OCI-LY7 (cell line): ENCODE results near the gene NOD1. TPM values are rescaled to one million over a fixed set of nuclear protein-coding genes. Genes with fewer than 3 reads are reported as not detected.

ENCODE experiments used
- BruUV-seq: library from RNA; stranded (reverse); fragments of 400-500 nt; replicated peaks from 2 replicates; lab custom pipeline; 2021; lab: Mats Ljungman, UMichigan
- CTCF ChIA-PET: fragments of 300-600 bp; sonication (Branson Sonifier 250); formaldehyde crosslinking; loops from one replicate; lab custom pipeline; 2022; ENCODE audit warnings: antibody characterized with exemption; ENCODE audit not compliant: unreplicated experiment; lab: Charles Lee
- POLR2A ChIA-PET: fragments of 300-600 bp; sonication (Branson Sonifier 250); formaldehyde crosslinking; loops from one replicate; lab custom pipeline; 2022; ENCODE audit warnings: antibody characterized with exemption; lab: Charles Lee
- DNase-seq: peaks from one replicate; pipeline ENCODE4 v3.0.0-alpha.2; 2015; ENCODE audit warnings: low spot score
- H2AFZ ChIP-seq: fragments of 200-600 bp; sonication (generic), shearing (Covaris generic); 2 replicates; pipeline ENCODE4 v1.6.1; 2014; ENCODE audit warnings: mild to moderate bottlenecking, antibody characterized with exemption, low read length, moderate library complexity
- H3K27ac ChIP-seq: fragments of 200-600 bp; sonication (generic); 2 replicates; pipeline ENCODE4 v1.5.1; 2014; ENCODE audit warnings: mixed run types, low read depth, mild to moderate bottlenecking, moderate library complexity, low read length, inconsistent platforms; ENCODE audit not compliant: poor library complexity, severe bottlenecking
- H3K36me3 ChIP-seq: fragments of 200-600 bp; sonication (generic); 2 replicates; pipeline ENCODE4 v1.6.1; 2014; ENCODE audit warnings: mild to moderate bottlenecking, antibody characterized with exemption, low read length, moderate library complexity, mixed read lengths; ENCODE audit not compliant: insufficient read depth
- H3K4me1 ChIP-seq: fragments of 200-600 bp; sonication (generic); 2 replicates; pipeline ENCODE4 v1.5.1; 2014; ENCODE audit warnings: mild to moderate bottlenecking, low read length; ENCODE audit not compliant: insufficient read depth, poor library complexity, severe bottlenecking
- H3K4me2 ChIP-seq: fragments of 200-600 bp; sonication (generic); 2 replicates; pipeline ENCODE4 v1.6.1; 2014; ENCODE audit warnings: mild to moderate bottlenecking, low read length
- H3K4me3 ChIP-seq: fragments of 200-600 bp; sonication (generic); 2 replicates; pipeline ENCODE4 v1.5.1; 2014; ENCODE audit warnings: mild to moderate bottlenecking, low read depth, low read length; ENCODE audit not compliant: poor library complexity, severe bottlenecking
- H3K79me2 ChIP-seq: fragments of 200-600 bp; sonication (generic); 2 replicates; pipeline ENCODE4 v1.6.1; 2016; ENCODE audit warnings: low read depth, mild to moderate bottlenecking, low read length, moderate library complexity, mixed read lengths; ENCODE audit not compliant: insufficient read depth
- H3K9me2 ChIP-seq: fragments of 200-600 bp; sonication (generic); 2 replicates; pipeline ENCODE4 v1.6.1; 2016; ENCODE audit warnings: mild to moderate bottlenecking, low read length, mixed read lengths; ENCODE audit not compliant: insufficient read depth
- H3K9me3 ChIP-seq: fragments of 200-600 bp; sonication (generic); 2 replicates; pipeline ENCODE4 v1.6.1; 2014; ENCODE audit warnings: mild to moderate bottlenecking, mixed run types, low read length, mixed read lengths
- H4K20me1 ChIP-seq: fragments of 200-600 bp; sonication (generic); 2 replicates; pipeline ENCODE4 v1.6.1; 2014; ENCODE audit warnings: mild to moderate bottlenecking, antibody characterized with exemption, low read length, moderate library complexity, mixed read lengths; ENCODE audit not compliant: insufficient read depth
- CTCF ChIP-seq: fragments of 200-600 bp; sonication (generic); conservative IDR thresholded peaks from 2 replicates; pipeline ENCODE4 v1.5.1; 2014; ENCODE audit warnings: mild to moderate bottlenecking, antibody characterized with exemption, low read length, moderate library complexity, mixed read lengths
- EZH2phosphoT487 ChIP-seq: fragments of 200-600 bp; sonication (generic); IDR thresholded peaks from 2 replicates; pipeline ENCODE4 v1.6.1; 2018; ENCODE audit warnings: low read depth, borderline replicate concordance, mild to moderate bottlenecking, mixed run types, antibody characterized with exemption, low read length, moderate library complexity, mixed read lengths
- intact Hi-C: fragments of 100-400 bp; cut with micrococcal nuclease; formaldehyde crosslinking; loops from one replicate; pipeline ENCODE4 v1.10.0; 2022; ENCODE audit not compliant: unreplicated experiment
- total RNA-seq, 2 experiments: library from RNA; depleted of rRNA in 1 of 2; stranded (reverse); fragments of >200 nt in 1 of 2; shearing (Covaris generic) in 1 of 2; gene quantifications; 2 replicates each; pipeline ENCODE4 v1.2.3, GENCODE V29; 2014 to 2022

Gene NOD1
- total RNA-seq, 2 experiments from 2014 or later: 8.4 to 10.3 TPM

DNA sequence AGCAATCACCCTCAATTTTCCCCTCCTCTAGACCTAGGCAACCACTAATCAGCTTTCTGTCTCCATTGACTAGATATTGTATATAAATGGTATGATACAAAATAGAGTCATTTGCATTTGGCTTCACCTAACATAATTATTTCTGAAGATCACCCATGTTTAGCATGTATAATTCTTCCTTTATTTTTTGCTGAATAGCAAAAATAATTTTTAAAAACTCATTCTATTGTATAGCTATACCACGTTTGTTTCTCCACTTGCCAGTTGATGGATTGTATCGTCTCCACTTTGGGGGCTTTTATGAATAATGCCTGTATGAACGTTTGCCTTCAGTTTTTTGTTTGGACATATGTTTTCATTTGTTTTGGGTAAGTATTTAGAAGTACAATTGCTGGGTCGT is 98.8 kb downstream of the NOD1 start:
- Histone ChIP-seq H3K27ac (no peak overlapping the region), H3K9me2 (no peaks in the 10 kb centered on the region), H3K9me3 (no peaks in the 10 kb centered on the region), H3K4me3 (no peak overlapping the region), H3K4me2 (no peak overlapping the region), H4K20me1 (no peaks in the 10 kb centered on the region), H3K4me1 (no peaks in the 10 kb centered on the region), H2AFZ (no peak overlapping the region), H3K79me2 (no peaks in the 10 kb centered on the region), H3K36me3 (no peaks in the 10 kb centered on the region)
- DNase-seq: no peak
- ChIA-PET POLR2A (interaction anchor here (0.7 to 2.0 kb wide), 3 partner anchors 17 to 266 kb away, joined by 3 to 5 read pairs (median 3); no protein-coding TSS in a partner anchor), CTCF (no interaction called here)
- TF ChIP-seq CTCF: no peak
- no peak for TF ChIP-seq EZH2phosphoT487
- intact Hi-C loops: no loop called here
- no TSS peak for BruUV-seq

DNA sequence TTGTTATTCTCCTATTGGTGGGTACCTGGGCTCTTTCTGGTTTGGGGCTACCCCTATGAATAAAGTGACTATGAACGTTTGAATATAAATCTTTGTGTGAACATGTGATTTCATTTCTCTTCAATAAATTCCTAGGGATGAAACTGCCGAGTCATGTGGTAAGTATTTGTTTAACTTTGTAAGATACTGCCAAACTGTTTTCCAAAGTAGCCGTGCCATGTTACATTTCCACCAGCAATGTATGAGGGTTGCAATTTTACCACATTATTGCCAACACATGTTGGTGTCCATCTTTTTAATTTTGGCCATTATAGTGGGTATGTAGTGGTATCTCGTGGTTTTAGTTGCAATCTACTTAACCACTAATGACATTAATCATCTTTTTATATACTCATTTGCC is 99.5 kb downstream of the NOD1 start:
- Histone ChIP-seq H3K79me2 (no peaks in the 10 kb centered on the region), H3K36me3 (no peaks in the 10 kb centered on the region), H3K4me2 (no peak overlapping the region), H3K27ac (no peak overlapping the region), H3K4me1 (no peaks in the 10 kb centered on the region), H3K9me2 (no peaks in the 10 kb centered on the region), H3K9me3 (no peaks in the 10 kb centered on the region), H3K4me3 (no peak overlapping the region), H2AFZ (no peak overlapping the region), H4K20me1 (no peaks in the 10 kb centered on the region)
- BruUV-seq: no TSS peak
- TF ChIP-seq CTCF (no peak), EZH2phosphoT487 (no peak)
- DNase-seq: no peak
- POLR2A ChIA-PET: interaction anchor here (2.0 kb wide), 1 partner anchor 17 kb away, joined by 5 read pairs; no protein-coding TSS in a partner anchor
- intact Hi-C loops: no loop called here
- CTCF ChIA-PET: no interaction called here

DNA sequence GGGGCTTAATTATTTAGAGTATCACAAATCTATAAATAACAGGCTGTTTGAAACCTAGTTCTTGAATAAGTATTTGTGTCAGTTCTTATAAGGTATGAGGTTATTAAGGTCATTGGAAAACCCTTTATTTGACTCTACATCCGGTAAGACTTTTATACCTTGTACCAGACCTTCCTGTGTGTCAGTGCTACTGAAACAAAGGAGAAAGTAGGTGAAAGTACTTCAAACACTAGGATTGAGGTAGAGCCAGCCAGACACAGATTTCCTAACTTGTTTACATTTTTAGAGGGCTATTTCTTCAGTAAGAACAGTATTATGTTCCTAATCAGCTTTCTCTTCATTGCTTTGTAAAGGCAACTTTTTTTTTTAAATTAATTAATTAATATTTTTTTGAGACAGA is 100.3 kb downstream of the NOD1 start:
- no peak overlapping the region for H3K4me2 ChIP-seq
- intact Hi-C loops: no loop called here
- no peak for DNase-seq
- H3K9me2 ChIP-seq: no peaks in the 10 kb centered on the region
- H3K36me3 ChIP-seq: no peaks in the 10 kb centered on the region
- H3K9me3 ChIP-seq: no peaks in the 10 kb centered on the region
- CTCF ChIA-PET: no interaction called here
- POLR2A ChIA-PET: interaction anchor here (1.1 to 2.0 kb wide), 2 partner anchors 18 to 25 kb away, joined by 3 to 5 read pairs; no protein-coding TSS in a partner anchor
- no peak for TF ChIP-seq CTCF
- TF ChIP-seq EZH2phosphoT487: no peak
- no TSS peak for BruUV-seq
- no peaks in the 10 kb centered on the region for H3K79me2 ChIP-seq
- no peaks in the 10 kb centered on the region for H4K20me1 ChIP-seq
- H3K27ac ChIP-seq: no peak overlapping the region
- no peaks in the 10 kb centered on the region for H3K4me1 ChIP-seq
- no peak overlapping the region for H3K4me3 ChIP-seq
- no peak overlapping the region for H2AFZ ChIP-seq
